Measurements from ENCODE around the gene TARP.
A peak's percentile ranks its signal among the peaks of the same experiment; 100 is the strongest.

TARP gene

DNA sequence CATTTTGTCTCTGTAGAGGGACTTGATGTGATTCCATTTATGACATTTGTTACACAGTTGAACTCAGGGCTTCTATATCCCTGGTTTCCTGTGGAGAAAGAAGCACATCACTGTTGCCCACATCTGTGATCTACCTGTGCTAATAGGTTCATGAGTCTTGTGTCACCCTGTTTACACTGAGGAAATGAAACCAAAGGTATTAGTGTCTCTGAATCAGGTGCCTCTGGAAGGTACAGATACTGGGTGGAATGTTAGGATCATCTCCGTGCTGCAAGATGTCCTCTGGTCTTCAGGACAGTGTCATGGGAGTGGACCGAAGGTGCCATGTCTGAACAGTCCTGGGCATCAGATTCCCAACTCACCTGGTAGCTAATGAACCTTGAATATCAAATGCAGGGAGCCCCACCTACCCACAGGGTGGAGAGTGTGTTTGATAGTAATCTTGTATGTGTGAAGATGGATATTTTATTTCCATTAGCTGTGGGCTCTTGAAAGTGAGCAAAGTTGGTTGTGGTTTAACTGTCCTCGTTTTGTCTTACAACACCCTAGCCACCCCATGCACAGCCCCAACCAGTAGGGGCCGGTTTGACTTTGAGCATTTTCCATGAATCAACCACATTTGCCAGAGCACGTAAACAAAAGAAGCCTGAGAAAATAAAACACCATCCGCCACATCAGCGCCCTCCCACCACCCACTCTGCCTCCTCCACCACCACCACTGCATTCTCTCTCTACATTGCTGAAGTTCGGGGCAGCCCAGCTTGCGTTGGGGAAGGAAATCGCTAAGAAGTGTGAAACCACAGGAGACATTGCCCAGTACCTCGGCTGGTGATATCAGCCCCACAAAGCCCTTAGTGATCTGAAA lies 40.7 kb downstream of the TARP start:
- no peak for DNase-seq (ENCODE audit: low read depth)

DNA sequence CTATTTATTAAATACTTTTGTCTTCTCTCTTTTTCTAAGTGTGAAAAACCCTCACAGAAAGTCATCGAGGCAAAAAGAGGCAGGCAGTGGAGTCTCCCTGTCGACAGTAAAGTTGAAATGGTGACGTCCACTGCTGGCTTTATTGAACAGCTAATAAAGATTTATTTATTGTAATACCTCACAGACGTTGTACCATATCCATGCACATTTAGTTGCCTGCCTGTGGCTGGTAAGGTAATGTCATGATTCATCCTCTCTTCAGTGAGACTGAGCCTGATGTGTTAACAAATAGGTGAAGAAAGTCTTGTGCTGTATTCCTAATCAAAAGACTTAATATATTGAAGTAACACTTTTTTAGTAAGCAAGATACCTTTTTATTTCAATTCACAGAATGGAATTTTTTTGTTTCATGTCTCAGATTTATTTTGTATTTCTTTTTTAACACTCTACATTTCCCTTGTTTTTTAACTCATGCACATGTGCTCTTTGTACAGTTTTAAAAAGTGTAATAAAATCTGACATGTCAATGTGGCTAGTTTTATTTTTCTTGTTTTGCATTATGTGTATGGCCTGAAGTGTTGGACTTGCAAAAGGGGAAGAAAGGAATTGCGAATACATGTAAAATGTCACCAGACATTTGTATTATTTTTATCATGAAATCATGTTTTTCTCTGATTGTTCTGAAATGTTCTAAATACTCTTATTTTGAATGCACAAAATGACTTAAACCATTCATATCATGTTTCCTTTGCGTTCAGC lies 43.4 kb downstream of the TARP start:
- H3K4me3 ChIP-seq (ENCODE audit: control insufficient read depth, low read depth, low read length) = no peak overlapping the region
- TF ChIP-seq, protein P1, sequence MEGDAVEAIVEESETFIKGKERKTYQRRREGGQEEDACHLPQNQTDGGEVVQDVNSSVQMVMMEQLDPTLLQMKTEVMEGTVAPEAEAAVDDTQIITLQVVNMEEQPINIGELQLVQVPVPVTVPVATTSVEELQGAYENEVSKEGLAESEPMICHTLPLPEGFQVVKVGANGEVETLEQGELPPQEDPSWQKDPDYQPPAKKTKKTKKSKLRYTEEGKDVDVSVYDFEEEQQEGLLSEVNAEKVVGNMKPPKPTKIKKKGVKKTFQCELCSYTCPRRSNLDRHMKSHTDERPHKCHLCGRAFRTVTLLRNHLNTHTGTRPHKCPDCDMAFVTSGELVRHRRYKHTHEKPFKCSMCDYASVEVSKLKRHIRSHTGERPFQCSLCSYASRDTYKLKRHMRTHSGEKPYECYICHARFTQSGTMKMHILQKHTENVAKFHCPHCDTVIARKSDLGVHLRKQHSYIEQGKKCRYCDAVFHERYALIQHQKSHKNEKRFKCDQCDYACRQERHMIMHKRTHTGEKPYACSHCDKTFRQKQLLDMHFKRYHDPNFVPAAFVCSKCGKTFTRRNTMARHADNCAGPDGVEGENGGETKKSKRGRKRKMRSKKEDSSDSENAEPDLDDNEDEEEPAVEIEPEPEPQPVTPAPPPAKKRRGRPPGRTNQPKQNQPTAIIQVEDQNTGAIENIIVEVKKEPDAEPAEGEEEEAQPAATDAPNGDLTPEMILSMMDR (IDR thresholded peaks at IDR 0.05; ENCODE audit: control insufficient read depth, insufficient read depth, low read depth, low read length, missing control alignments) = no peak
- DNase-seq (ENCODE audit: low read depth) = no peak

More for the DNA sequence above, 40.7 kb downstream of the TARP start:
- TF ChIP-seq, protein P1 (IDR thresholded peaks at IDR 0.05; ENCODE audit: control insufficient read depth, insufficient read depth, low read depth, low read length, missing control alignments) = no peak
- H3K4me3 ChIP-seq (ENCODE audit: control insufficient read depth, low read depth, low read length) = no peak overlapping the region

DNA sequence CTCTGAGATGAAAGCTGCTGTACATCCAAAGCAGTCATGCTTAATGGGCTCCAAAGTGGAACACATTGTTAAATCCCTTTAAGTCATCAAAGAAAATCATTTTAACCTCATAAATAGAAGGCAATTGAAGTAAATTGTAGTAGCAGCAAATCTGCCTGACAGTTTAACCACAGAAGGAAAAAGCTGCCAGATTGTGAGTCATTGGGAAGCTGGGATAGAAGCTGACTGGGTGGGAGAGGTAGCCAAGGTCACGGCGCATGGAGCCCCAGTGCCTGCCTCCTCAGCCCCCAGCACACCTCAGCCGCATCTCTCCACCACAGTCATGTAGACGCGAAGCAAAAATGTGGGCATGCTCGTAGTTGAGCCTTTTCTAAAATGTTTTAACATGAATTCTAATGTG lies 44.0 kb downstream of the TARP start:
- H3K4me3 ChIP-seq (ENCODE audit: control insufficient read depth, low read depth, low read length) = no peak overlapping the region
- DNase-seq (ENCODE audit: low read depth) = peak; percentile 8
- TF ChIP-seq, protein P1 (IDR thresholded peaks at IDR 0.05; ENCODE audit: control insufficient read depth, insufficient read depth, low read depth, low read length, missing control alignments) = no peak

DNA sequence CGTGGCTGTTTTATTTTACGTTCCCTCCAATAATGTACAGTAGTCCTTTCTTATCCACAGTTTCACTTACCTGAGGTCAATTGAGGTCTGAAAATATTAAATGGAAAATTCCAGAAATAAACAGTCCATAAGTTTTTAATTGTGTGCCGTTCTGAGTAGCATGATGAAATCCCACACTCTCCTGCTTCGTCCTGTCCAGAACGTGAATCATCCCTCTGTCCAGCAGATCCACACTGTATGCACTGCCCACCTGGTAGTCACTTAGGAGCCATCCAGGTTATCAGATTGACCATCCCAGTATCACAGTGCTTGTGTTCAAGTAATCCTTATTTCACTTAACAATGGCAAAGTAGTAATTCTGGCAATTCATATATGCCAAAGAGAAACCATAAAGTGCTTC lies 49.0 kb downstream of the TARP start:
- H3K4me3 ChIP-seq (ENCODE audit: control insufficient read depth, low read depth, low read length) = no peak overlapping the region
- TF ChIP-seq, protein P1 (IDR thresholded peaks at IDR 0.05; ENCODE audit: control insufficient read depth, insufficient read depth, low read depth, low read length, missing control alignments) = no peak
- DNase-seq (ENCODE audit: low read depth) = peak; percentile 7

DNA sequence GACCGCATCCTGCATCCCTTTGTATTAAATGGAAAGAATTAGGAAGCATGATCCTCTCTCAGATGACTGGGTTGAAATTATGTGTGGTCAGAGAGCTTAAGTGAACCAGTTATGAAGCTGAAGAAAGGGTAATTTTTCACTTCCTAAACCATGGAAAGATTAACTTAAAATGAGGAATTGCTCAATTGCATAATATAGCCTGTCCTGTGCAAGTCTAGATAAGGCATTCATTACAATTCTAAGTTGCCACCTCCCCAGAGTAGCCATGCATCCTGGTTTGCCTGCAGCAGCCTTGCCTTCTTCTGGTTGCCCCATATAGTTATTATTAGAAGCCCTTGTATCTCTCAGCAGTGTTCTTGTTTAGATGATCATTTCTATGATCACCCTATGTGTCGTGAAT lies 50.1 kb downstream of the TARP start:
- TF ChIP-seq, protein P1 (IDR thresholded peaks at IDR 0.05; ENCODE audit: control insufficient read depth, insufficient read depth, low read depth, low read length, missing control alignments) = no peak

DNA sequence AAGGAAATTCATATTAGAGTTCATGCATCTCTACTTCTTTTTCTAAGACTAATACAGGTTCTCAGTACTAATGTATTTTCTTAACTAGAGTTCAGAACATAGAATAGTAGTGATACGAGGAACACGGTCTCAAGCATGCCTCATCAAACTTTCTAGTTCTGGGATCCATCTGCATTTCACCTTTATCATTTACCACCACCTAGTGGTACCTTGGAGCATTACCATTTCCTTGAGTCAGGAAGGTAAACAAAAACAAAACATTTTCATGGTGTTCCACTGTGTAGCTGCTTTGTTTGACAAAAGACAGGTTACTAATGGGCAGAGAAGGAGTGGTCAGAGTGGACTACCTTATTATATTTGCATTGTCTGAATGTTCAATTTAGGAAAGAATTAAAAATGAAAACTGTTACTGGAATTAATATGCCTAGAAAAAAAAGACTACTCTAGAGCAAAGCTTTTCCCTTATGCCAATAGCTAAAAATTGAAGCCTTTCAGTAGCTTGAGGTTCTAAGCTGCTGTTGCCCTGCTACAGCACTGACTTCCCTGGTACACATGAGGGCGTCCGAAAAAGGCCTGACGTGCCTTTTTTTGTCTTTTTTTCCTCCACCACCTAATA lies 50.8 kb downstream of the TARP start:
- DNase-seq (ENCODE audit: low read depth) = no peak
- H3K4me3 ChIP-seq (ENCODE audit: control insufficient read depth, low read depth, low read length) = no peak overlapping the region
- TF ChIP-seq, protein P1 (IDR thresholded peaks at IDR 0.05; ENCODE audit: control insufficient read depth, insufficient read depth, low read depth, low read length, missing control alignments) = peak; percentile 73

More for the DNA sequence above, 50.1 kb downstream of the TARP start:
- no peak overlapping the region for H3K4me3 ChIP-seq (ENCODE audit: control insufficient read depth, low read depth, low read length)
- no peak for DNase-seq (ENCODE audit: low read depth)
